Choroid plexus epithelial cell (primary cell): Measurements from ENCODE around the gene PAQR5.
"Not testable (repeated sequence)": the region's sequence is repeated elsewhere in the genome, so short reads cannot be mapped to it uniquely, and the experiment has no call there.

Experiments
- DNase-seq: peaks from one replicate; pipeline ENCODE4 v3.0.0-alpha.2; 2010; ENCODE audit warnings: low read depth
- H3K4me3 ChIP-seq: 2 replicates; pipeline ENCODE4 v1.5.1; 2011; ENCODE audit warnings: low read depth, mild to moderate bottlenecking, control low read depth, low read length, moderate library complexity
- CTCF ChIP-seq: conservative IDR thresholded peaks from 2 replicates; pipeline ENCODE4 v1.5.1; 2011; ENCODE audit warnings: low read depth, mild to moderate bottlenecking, control low read depth, inconsistent platforms, low read length, moderate library complexity

Gene PAQR5

GRCh38 chr15:69369631-69370030, 70.9 kb downstream of the PAQR5 start:
- H3K4me3 ChIP-seq = no peak overlapping the region
- no peak for DNase-seq
- TF ChIP-seq CTCF = no peak

GRCh38 chr15:69373406-69373805, 74.7 kb downstream of the PAQR5 start:
- no peak for DNase-seq
- no peak overlapping the region for H3K4me3 ChIP-seq
- TF ChIP-seq CTCF = no peak

GRCh38 chr15:69375151-69375790, 76.6 kb downstream of the PAQR5 start:
- no peak overlapping the region for H3K4me3 ChIP-seq
- DNase-seq = no peak

GRCh38 chr15:69377216-69377970, 78.7 kb downstream of the PAQR5 start:
- no peak overlapping the region for H3K4me3 ChIP-seq
- DNase-seq = no peak
- TF ChIP-seq CTCF = no peak

More at GRCh38 chr15:69375151-69375790, 76.6 kb downstream of the PAQR5 start:
- TF ChIP-seq CTCF = no peak

GRCh38 chr15:69380100-69380725, 81.5 kb downstream of the PAQR5 start:
- H3K4me3 ChIP-seq = no peak overlapping the region
- DNase-seq = peak; percentile 51
- peak; percentile 61 for TF ChIP-seq CTCF

- no peak for TF ChIP-seq CTCF
- H3K4me3 ChIP-seq = no peak overlapping the region
- DNase-seq = no peak
Measured at GRCh38 chr15:69380726-69381105, 82.0 kb downstream of the PAQR5 start.

GRCh38 chr15:69382176-69382575, 83.5 kb downstream of the PAQR5 start:
- not testable (repeated sequence) for H3K4me3 ChIP-seq, DNase-seq

GRCh38 chr15:69384066-69384465, 85.4 kb downstream of the PAQR5 start:
- not testable (repeated sequence) for DNase-seq, H3K4me3 ChIP-seq
